Measurements from ENCODE around the gene SCG3.
A peak's percentile ranks its signal among the peaks of the same experiment; 100 is the strongest.

The SCG3 gene

DNA sequence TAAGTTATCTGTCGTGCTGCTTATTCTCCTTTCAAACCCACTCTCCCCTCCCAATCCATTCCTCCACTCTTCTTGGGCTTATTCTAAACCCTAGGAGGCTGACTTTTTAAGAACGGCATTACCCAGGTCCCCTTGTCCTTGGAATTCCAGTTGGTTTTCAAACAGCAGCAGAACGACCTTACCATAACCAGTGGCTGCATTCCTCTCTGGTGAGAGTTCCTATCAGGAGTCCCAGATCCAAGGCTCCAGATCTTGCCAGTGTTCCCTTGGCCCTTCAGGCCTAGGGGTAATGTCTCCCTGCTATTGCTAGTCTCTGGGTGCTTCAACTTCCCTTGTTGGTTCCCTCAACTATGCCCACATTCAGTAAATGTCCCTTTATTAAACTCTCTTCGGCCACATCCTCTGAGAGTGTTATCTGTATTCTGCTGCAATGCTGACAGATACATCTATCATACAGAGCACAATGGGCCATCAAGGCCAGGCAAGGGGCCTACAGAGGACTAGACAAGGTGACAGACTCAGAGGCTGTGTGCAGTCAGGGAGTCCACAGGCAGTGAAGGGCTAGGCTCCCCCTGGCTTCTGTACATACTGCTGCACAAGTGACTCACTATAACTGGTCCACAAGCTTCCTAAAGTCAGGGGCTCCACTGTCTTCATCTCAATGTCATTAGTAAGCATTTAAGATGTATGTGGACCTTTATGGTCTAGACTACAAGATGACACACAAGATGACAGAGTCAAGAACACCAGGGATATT, 46.0 kb downstream of the SCG3 start:
- DNase-seq (ENCODE audit: low spot score), result peak; percentile 59

DNA sequence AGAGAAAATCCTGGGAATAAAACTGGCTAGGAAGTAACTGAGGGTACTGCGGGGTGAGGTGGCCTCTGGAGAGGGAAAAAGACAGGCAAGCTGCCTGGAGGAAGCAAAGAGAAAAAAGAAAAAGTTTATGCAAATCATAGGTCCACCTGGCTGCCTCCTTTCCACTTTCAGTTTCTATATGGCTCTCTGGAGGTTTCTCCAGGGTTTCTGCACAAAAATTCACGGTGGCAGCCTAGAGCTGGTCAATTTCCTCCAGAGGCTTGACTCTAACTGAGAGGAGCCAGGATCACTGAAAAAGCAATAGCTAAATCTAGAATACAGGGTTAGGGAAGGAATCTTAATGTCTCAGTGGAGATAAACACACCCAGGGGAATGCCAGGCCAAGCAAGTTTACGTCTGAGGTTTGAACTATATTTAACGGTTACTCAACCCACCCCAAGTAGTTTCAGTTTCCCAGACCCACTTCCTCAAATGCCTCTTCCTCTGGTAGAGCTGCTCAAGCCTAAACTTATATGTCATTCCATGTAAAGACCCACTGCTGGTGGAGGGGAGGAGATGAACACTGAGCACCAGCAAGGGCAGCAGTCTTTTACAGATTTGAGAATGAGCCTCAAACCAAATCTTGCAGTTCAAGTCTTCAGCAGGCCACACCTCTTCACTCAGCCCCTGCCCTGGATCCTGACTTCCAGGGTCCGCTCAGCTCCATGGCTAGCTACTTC, 50.4 kb downstream of the SCG3 start:
- DNase-seq (ENCODE audit: low spot score), result peak; percentile 62

DNA sequence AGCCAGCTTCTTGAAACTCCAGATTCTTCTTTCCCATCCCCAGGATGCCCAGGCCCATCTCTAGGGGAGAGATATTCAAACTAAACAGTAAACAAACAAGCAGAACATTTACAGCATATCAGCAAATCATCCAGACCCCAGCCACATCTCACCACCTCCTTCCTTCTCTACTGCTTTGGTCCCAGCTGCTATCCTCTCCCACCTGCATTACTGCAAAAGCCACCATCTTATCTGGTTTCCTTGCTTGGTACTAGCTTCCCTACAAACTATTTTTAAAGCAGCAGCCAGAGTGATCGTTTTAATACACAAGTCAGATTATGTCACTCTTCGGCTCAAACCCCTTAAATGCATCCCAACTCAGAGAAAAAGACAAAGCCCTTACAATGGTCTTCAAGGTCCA, 51.3 kb downstream of the SCG3 start:
- no peak for DNase-seq (ENCODE audit: low spot score)

DNA sequence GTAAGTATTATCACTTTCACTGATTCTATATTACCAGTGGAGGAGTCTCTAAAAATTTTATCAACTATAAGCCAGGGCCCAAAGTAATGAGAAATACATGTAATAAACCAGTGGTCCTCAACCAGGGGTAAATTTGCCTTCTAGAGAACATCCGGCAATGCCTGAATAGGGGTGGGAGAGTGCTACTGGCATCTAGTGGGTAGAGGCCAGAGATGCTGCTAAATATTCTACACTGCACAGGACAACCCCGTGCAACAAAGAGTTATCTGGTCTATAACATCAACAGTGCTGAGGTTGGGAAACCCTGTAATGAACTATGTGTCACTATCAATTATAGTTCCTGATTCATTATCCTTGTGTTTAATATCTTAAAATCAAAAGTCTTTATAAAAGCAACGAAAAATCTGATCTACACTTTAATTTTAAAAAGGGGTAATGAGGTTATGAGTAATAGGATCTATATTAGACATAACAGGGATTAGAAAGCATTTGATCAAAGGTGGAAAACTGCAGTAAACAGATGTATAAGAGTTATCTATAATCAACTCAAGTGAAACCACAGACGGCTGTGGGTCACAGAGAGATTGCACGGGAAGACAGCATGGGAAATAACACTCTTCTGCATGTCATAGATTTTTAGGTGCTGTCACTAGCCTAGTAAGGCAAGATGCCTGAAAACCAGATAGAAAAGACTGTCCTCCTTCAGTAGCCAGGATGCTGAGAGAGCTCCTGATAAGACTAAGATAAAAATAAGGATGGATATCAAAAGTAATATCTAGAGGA, 54.1 kb downstream of the SCG3 start:
- peak; percentile 67 for DNase-seq (ENCODE audit: low spot score)

DNA sequence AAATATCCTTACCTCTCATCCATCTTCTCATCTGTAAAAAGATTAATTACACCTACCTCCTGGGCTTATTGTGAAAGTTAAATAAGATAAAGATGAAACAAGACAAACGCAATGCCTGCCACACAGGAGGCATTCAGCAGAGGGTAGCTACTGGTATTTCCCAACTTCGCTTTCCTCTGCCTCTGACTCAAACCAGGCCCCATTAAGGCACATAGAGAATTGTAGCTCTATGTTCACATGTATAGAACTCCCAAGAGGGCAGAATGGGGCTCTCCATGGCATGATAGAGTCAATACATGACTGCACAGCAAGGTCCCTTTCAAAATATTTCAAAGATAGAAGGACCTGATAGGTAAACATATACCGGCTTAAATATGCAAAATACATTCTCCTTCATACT, 54.8 kb downstream of the SCG3 start:
- peak; percentile 26 for DNase-seq (ENCODE audit: low spot score)

DNA sequence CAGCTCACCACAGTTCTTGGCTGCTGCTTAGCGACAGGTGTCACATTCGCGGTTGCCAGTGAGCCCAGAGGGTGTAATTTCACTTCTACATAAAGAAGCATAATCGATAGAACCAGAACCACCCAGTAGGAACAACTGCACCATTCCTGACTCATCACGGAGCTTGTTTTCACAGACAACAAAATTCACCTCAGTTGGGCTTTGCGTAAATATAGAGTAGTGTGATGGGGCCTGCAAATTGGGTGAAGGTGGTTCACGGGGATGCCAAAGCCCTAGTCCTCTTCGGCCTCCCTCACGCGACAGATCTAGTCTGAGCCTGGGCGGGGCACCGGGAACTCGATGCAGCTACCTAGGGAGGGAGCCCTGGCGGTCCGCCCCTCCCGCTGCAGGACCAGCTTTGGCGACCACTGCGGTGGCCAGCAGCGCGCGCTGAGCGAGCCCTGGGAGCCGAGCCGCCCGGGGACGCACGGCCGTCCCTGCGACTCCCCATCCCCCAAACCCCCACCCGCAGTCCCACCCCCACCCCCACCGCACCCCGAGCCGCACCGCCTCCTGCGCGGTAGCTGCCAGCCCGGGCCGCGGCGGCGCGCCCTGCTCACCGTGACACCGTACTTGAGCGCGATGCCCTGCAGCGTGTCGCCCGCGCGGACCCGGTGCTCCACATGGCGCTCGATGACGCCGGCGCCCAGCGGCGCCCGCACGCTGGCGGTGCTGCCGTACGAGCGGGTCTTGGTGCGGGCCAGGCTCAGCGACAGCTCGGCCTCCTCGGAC, 55.6 kb downstream of the SCG3 start:
- peak; percentile 81 for DNase-seq (ENCODE audit: low spot score)

DNA sequence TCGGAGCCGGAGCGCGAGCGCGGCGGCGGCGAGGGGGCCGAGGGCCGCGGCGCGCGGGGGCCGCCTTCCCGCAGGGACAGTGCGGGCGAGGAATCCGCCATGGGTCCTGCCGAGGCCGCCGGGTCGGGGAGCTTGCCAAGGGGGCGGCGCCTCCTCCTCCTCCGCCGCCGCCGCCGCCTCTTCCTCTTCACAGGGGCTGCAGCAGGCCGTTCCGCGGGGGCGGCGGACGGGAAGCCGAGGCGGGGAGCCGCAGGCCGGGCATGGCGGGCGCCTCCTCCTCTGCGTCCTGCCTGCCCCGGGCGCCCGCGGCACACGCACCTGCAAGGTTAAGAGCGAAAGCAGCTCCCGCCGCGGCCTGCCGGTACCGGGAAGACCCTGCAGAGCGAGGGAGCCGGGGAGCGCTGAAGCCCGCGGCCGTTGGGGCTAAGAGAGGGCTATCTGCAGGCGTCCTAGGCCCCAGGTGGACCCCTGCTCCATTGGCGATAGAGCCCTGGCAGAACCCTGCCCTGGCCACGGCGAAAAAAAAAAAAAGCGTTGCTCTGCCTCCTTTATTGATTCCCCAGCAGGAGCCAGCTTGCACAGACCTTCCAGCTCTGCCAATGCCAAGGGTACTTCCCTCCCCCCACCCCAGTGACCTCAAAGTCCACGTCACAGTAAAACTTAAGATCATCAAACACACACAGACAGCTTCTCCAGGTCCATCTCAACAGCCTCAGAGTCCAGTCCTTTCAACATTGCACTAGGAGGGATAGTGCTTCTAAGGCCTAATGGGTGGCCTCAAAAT, 56.4 kb downstream of the SCG3 start, which contains the start of gene LYSMD2:
Gene LYSMD2 (minus strand): TSS at position 134 of the 784 bp plus-strand sequence. CDS start 33 bp downstream, at position 101.
- peak; percentile 58 for DNase-seq (ENCODE audit: low spot score)

DNA sequence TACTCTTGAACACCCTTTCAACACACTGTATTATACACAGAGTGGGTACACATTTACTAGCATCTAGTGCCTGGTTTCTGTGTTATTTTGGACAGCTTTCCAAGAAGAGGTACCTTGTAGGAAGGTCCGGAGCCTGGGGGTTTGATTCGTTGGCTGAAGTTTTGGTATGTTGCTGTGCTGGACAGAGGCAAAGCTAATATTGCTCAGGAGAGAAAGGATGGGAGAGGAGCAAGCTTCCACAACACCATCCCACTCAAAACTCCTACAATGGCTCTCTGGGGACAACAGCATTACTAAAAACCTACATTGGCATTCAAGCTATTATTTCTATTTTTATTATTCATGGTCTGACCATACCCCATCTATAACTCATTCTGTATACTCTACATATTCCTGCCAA, 57.2 kb downstream of the SCG3 start:
- DNase-seq (ENCODE audit: low spot score), result no peak

DNA sequence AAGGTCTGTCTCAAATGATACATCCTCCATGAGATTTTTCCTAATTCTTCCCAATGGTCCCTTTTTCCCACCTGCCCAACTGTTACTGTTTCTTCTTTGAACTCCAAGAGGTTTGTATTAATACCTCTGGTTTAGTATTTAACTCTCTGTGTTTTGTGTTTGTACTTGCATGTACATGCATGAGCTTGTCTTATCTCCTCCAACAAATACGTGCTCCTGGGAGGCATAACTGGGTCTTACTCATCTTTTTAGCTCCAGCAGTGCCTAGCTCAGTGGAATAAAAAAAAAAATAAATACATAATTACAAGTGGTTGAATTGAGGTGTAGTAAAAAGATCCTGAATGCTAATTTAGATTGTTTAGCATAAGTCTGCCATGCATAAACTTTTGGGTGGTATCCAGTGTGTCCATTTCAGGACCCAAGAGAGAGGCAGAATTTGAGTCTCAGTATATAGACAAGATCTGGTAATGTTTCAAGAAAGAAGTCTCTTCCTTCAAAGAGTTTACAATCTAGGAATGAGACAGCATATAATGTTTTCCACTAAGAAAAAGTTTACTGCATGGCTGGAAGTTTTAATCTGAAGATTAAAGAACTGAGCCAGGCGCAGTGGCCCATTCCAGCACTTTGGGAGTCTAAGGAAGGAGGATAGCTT, 57.9 kb downstream of the SCG3 start:
- DNase-seq (ENCODE audit: low spot score), result no peak

DNA sequence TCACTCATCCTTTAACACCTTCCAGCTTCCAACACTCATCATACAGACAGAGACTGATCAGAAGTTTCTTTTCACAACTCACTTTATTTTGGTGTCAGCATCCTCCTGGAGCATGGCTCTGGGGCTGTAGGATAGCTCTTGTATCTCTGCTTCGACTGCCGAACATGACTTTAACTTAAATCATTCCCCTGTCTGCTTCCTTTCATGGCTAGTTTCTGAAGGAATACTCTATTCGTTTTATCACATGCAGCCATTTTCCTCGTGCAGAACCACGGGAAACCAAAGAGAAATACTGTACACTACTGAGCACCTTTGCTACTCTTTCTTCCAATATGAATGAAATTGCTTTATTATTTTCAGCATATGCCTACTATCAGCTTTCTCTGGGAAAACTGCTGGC, 68.0 kb downstream of the SCG3 start:
- DNase-seq (ENCODE audit: low spot score), result no peak

DNA sequence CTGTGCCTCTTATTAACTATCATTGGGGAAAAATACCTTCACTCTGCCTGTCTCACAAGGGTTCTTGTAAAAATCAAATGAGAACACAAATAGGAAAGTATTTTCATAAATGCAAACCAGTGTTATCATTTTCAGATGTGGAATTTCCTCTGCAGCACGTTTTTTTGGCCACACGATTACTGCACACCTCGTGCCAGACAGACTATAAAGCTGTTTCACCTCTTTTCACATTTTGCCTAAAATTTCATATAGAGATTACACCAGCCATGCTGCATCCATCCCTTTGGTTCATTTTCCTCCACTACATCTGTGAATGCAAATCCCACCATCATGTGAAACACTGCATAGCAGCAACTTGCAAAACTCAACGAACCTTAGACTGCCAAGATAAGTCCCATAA, 68.9 kb downstream of the SCG3 start:
- DNase-seq (ENCODE audit: low spot score), result no peak

DNA sequence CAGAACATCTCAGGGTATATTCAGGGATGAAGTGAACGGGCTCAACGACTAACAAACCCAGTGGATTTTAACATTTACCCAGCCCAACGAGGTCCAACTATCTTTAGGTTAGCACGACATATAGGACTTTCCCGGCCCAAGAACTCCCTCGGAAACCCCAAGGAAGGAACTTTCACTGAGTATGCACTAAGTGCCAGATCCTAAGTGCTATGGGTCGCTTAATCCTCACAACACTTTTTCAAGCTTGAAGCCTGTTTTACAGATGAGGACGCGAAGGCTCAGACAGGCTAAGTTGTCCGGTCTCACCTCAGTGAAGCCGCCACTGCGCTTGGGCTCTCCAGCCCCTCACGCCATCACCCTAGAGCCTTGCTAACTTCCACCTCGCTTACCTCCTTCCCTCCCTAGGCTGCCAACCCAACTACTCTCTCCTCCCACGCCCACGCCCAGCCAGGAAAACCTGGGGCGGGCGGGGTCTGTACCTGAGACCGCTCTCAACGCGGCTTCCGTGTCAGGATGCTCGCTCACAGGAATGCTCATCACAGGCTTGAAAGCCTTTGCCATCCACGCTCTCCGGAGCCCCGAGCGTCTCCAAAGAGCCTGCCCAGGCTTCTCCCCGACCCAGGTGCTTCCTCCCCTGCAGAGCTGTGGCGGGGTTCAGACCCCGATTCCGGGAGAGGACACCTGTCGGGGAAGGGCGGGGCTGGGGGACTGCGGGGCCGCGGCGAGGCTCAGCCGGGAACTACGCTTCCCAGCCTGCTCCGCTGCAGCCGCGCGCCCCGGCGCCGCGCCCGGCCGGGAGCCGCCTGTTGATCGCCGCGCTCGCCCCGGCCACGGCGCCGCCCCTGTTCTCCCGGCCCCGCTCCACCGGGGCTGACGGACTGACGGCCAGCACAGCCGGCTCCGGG, 69.7 kb downstream of the SCG3 start, which contains the start of gene TMOD2:
Gene TMOD2 (plus strand): TSS at position 806 of the 905 bp plus-strand sequence. CDS start 14,845 bp downstream, outside the sequence.
- DNase-seq (ENCODE audit: low spot score), result peak; percentile 47

DNA sequence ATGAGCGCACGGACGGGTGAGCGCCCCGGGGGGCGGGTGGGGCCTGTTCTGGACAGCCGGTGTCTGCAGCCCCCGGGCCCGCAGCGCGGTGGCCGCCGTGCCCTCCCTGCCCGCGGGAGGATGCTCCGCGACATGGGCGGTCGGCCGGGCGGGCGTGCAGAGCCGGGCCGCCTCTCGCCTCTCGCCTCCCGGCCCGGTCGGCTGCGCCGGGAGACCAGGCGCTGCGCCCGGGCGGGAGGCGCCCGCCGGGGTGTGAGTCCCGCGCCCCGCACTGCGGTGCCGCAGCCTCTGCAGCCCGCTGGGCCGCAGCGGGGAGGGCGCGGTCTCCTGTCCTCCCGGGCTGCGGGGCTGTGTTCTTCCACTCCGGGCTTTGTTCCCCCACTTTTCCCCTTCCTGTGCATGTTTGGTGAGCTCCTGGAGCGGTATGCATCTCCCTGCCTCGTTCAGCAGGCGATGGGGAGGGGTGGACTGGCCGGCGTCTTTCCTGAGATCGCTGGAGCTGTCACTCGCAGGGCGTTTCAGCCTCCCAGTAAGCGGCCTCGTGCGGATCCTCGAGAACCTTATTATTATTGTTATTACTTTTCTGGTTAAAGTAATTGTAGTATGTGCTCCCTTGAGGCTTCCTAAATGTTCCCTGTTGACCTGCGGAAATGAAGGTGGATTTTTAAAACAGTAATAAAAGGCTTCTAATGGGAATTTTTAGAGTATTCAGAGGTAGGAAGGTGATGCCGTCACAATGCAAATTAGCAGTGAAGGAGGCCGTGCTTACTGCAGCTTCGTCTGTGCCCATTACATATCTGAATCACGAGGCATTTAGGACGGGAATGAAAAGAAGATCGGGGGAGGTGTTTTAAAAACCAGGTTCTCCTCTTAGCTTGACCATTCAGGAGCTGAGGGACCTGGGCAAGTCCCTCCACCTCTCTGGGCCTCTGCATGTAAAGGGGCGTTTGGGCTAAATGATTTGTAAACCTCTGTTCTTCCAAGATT, 70.7 kb downstream of the SCG3 start:
- no peak for DNase-seq (ENCODE audit: low spot score)

DNA sequence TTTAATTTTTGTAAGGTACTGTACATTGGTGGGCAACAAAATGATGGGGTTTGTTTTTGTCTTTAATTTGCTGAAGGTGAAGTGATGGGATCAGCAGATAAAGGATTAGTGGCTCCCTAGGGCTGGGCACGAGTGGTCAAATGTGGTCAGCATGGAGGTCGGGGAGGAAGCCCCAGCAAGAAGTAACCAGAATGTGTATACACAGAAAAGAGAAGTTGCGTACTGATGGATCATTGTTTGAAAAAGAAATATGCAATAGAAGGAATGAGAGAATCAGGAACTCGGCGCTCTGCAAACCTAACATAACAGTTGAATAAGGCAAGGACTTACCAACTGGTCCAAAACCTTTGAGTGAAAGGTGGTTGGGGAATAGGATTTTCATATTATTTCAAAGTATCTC, 71.6 kb downstream of the SCG3 start:
- DNase-seq (ENCODE audit: low spot score), result no peak

DNA sequence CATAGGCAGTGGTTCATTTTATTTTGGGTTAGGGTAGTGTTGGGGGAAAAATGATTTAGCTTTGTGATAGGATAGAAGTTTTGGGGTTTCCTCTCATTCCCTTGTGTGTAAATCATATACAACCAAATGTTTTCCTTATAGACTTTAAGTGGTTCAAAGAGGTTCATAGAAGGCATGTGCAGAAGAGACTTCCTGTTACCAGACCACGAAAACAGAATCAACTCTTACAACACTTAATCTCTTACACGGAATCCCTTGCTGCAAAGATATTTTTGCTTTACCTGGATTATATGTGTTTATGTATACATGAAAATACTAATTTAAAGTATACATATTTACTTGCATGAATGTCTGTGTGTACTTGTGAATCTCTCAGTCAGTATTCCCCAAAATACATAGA, 73.0 kb downstream of the SCG3 start:
- no peak for DNase-seq (ENCODE audit: low spot score)

DNA sequence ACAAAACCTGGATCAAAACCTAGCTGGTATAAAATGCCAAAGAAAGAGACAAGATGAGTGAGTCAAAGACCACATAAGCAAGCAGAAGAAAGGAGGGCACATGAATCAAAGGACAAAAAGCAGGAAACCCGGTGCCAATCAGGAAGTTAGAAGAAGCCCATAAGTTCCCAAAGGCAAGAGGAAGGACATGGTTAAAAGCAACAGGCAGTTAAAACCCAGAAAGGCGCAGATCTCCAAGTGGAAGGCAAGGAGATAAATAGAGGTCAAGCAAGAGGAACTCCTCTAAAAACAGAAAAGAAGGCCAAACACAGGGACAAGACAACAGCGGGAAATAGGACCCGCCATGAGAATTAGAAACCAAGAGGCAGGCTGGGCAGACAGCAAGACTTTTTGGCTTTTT, 74.5 kb downstream of the SCG3 start:
- no peak for DNase-seq (ENCODE audit: low spot score)

DNA sequence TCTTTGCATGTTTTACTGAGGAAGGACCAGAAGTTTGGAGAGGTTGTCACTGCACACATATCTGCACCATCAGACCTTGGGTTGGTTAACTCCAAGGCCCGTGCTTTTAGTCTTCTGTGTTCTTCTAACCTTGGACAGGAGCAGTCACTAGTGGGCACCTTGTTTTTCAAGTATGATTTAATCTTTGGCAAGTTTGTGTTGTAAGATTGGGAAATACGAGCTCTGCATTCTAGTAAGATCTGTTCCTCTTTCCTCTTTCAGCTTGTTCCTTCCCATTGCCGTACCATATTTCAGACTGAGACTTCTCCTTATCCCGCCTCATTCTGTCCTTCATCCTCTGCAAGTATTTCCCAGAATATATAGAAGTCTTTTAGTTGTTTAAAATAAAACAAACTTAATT, 75.2 kb downstream of the SCG3 start:
- DNase-seq (ENCODE audit: low spot score), result no peak

DNA sequence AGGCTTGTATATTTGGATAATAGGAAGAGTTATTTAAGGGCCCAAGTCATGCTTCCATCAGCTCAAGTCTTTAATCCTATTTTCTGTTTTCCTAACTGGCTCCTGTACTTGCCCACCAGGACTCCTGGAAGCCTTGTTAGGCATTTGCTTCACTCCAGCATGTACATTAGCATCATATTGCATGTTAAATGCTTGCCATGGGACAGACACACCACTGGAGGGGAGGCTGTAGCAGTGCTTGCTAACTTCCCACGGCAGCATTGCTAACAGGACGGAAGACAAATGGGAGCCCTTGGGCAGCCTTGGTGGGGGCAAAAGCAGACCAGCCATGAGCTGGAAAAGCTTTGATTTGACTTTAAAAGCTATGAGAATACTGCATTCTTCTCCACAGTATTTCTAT, 76.1 kb downstream of the SCG3 start:
- no peak for DNase-seq (ENCODE audit: low spot score)
